Iris pigment epithelial cell (primary cell): ENCODE measurements around the gene PTPRD.

ENCODE experiments used
- DNase-seq: peaks from one replicate; pipeline ENCODE4 v3.0.0-alpha.2; 2011; ENCODE audit warnings: low read depth

Gene PTPRD

GRCh38 chr9:9612270-9612669 lies 1000.5 kb downstream of the PTPRD start:
- no peak for DNase-seq

GRCh38 chr9:9605681-9606080 lies 1007.1 kb downstream of the PTPRD start:
- no peak for DNase-seq

GRCh38 chr9:9603345-9603744 lies 1009.5 kb downstream of the PTPRD start:
- no peak for DNase-seq

- no peak for DNase-seq
Observed at GRCh38 chr9:9598723-9599122, 1014.1 kb downstream of the PTPRD start.

- DNase-seq: no peak
Observed at GRCh38 chr9:9592104-9592503, 1020.7 kb downstream of the PTPRD start.

- no peak for DNase-seq
Observed at GRCh38 chr9:9585920-9586319, 1026.9 kb downstream of the PTPRD start.

- no peak for DNase-seq
Observed at GRCh38 chr9:9574080-9574479, 1038.7 kb downstream of the PTPRD start.

GRCh38 chr9:9565700-9566099 lies 1047.1 kb downstream of the PTPRD start:
- no peak for DNase-seq

GRCh38 chr9:9563817-9564216 lies 1049.0 kb downstream of the PTPRD start:
- no peak for DNase-seq

GRCh38 chr9:9560382-9561035 lies 1052.3 kb downstream of the PTPRD start:
- no peak for DNase-seq

GRCh38 chr9:9558907-9559306 lies 1053.9 kb downstream of the PTPRD start:
- DNase-seq: no peak

- DNase-seq: no peak
Observed at GRCh38 chr9:9557804-9558334, 1054.9 kb downstream of the PTPRD start.

GRCh38 chr9:9556865-9557803 lies 1055.7 kb downstream of the PTPRD start:
- no peak for DNase-seq

GRCh38 chr9:9552665-9553064 lies 1060.1 kb downstream of the PTPRD start:
- DNase-seq: no peak

GRCh38 chr9:9538766-9539165 lies 1074.0 kb downstream of the PTPRD start:
- no peak for DNase-seq

- no peak for DNase-seq
Observed at GRCh38 chr9:9538356-9538755, 1074.4 kb downstream of the PTPRD start.

GRCh38 chr9:9536523-9536922 lies 1076.3 kb downstream of the PTPRD start:
- no peak for DNase-seq

GRCh38 chr9:9523476-9524139 lies 1089.2 kb downstream of the PTPRD start:
- DNase-seq: no peak

GRCh38 chr9:9522406-9522805 lies 1090.4 kb downstream of the PTPRD start:
- DNase-seq: no peak

GRCh38 chr9:9521033-9521779 lies 1091.6 kb downstream of the PTPRD start:
- DNase-seq: no peak

- DNase-seq: no peak
Observed at GRCh38 chr9:9504869-9505268, 1107.9 kb downstream of the PTPRD start.

GRCh38 chr9:9499546-9499945 lies 1113.3 kb downstream of the PTPRD start:
- DNase-seq: no peak
